H1 (cell line): ENCODE results near the gene ENTPD2. TPM values are rescaled to one million over a fixed set of nuclear protein-coding genes. Genes with fewer than 3 reads are reported as not detected.
A peak's percentile ranks its signal among the peaks of the same experiment; 100 is the strongest.

Source experiments
- ATF3 ChIP-seq: IDR thresholded peaks from 2 replicates; pipeline ENCODE4 v1.6.1; 2011; ENCODE audit warnings: low read depth, mild to moderate bottlenecking, low read length; ENCODE audit not compliant: insufficient read depth
- HDAC6 ChIP-seq: IDR thresholded peaks from one replicate; pipeline ENCODE4 v1.7.1; 2012; ENCODE audit warnings: low read depth, mild to moderate bottlenecking, inconsistent platforms, low read length, moderate library complexity
- POU5F1 ChIP-seq: IDR thresholded peaks from 2 replicates; pipeline ENCODE4 v1.6.1; 2011; ENCODE audit warnings: low read depth, mild to moderate bottlenecking, low read length, moderate library complexity
- polyA plus RNA-seq, 7 experiments: library from polyadenylated mRNA; depleted of rRNA in 3 of 7; stranded (reverse) in 5 of 7; unstranded in 2 of 7; fragments of >200 nt in 5 of 7; fragments of 200-250 nt in 2 of 7; gene quantifications; 1 replicate in 5 of 7; 2 replicates in 1 of 7; 4 replicates in 1 of 7; pipeline versions ENCODE4 v1.2.1 to v1.2.3, GENCODE V29; 2011 to 2013; ENCODE audit warnings: missing spikeins in 2 of 7, mixed read lengths in 2 of 7
- total RNA-seq: library from RNA; stranded (reverse); fragmentation: NEBNext Ultra II Directional; extraction: Animal tissue kit (Norgen Biotek cat#: 25700); gene quantifications from 2 replicates; pipeline ENCODE4 v1.2.1, GENCODE V29; 2021
- TF ChIP-seq, protein P1 (sequence below): IDR thresholded peaks from 2 replicates; pipeline ENCODE4 v1.6.1; 2012; ENCODE audit warnings: inconsistent platforms

Gene ENTPD2
- total and polyA plus RNA-seq, 2 of the 8 experiments (the other 6 are each of a cell fraction or from before 2014, with no cell fraction given), result 0.65 to 3.8 TPM

DNA sequence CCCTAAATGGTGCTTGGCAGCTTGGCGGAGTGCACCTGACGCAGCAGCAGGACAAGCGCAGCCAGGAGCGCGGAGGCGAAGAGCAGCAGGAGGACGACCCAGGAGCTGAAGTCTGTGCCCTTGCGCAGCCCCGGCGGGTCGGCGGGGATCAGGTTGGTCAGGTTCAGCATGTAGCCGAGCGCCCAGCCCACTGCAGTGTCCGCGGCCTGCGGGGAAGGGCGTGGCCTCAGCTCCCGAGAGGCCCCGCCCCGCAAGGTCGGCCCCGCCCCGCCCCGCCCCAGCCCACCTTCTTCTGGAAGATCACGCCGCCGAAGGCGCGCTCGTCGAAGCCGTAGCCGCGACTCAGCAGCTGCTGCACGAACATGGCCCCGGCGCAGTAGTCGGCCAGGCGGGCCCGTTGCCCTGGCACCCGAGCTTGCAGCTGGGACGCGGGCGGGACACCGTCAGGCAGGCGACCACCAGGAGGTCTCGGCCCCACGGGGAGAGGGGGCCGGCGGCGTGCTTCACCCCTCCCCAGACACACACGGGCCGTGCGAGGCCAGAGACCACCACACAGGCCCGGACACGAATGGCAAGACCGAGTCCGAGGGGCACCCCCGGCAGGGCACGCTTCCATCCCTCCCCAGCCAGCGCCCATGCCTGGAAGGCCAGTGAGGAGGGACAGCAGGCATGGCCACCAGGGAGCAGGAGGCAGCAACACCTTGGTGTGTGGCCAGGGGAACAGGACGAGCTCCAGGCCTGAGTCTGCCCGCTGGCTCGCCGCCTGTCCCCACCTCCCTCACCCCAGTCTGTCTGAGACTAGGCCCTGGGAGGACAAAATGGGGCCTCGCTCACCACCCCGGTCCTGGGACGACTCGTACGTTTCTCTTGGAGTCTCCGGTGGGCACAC lies 5.0 kb downstream of the ENTPD2 start (continued):
- TF ChIP-seq ATF3 (no peak), HDAC6 (no peak), POU5F1 (no peak)
- TF ChIP-seq, protein P1, sequence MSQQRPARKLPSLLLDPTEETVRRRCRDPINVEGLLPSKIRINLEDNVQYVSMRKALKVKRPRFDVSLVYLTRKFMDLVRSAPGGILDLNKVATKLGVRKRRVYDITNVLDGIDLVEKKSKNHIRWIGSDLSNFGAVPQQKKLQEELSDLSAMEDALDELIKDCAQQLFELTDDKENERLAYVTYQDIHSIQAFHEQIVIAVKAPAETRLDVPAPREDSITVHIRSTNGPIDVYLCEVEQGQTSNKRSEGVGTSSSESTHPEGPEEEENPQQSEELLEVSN, result peak; percentile 72
